T-helper 2 cell treated with Interferon-gamma antibody and Interleukin-4, amounts not matched to agents 5 μg/mL and 100 μg/mL, for 36 hours (primary cell): Measurements from ENCODE around the gene ASTN2.
"Not testable (repeated sequence)": the region's sequence is repeated elsewhere in the genome, so short reads cannot be mapped to it uniquely, and the experiment has no call there.

Experiments
- DNase-seq: peaks from one replicate; pipeline ENCODE4 v3.0.0; 2021; ENCODE audit warnings: low spot score
- H3K27ac Mint-ChIP-seq: one replicate; pipeline ENCODE4 v1.8.0; 2021; ENCODE audit warnings: mild to moderate bottlenecking, mixed read lengths
- H3K27me3 Mint-ChIP-seq: one replicate; pipeline ENCODE4 v1.8.0; 2021; ENCODE audit warnings: low read depth, mixed read lengths
- H3K36me3 Mint-ChIP-seq: one replicate; pipeline ENCODE4 v1.8.0; 2021; ENCODE audit warnings: low read depth, mixed read lengths
- H3K4me1 Mint-ChIP-seq: one replicate; pipeline ENCODE4 v1.8.0; 2021; ENCODE audit warnings: low read depth, mixed read lengths
- H3K4me3 Mint-ChIP-seq: one replicate; pipeline ENCODE4 v1.8.0; 2022; ENCODE audit warnings: mild to moderate bottlenecking, moderate library complexity, mixed read lengths
- H3K9me3 Mint-ChIP-seq: one replicate; pipeline ENCODE4 v1.8.0; 2021; ENCODE audit warnings: mixed read lengths

Gene ASTN2

GRCh38 chr9:116454539-116454938 is 960.3 kb downstream of the ASTN2 start:
- not testable (repeated sequence) for H3K27me3 Mint-ChIP-seq, H3K27ac Mint-ChIP-seq, H3K4me1 Mint-ChIP-seq, H3K4me3 Mint-ChIP-seq, DNase-seq, H3K36me3 Mint-ChIP-seq
- H3K9me3 Mint-ChIP-seq = peaks cover 16% of the 10 kb centered on the region

GRCh38 chr9:116453785-116454184 is 961.1 kb downstream of the ASTN2 start:
- no peak for DNase-seq
- Mint-ChIP-seq H3K9me3 (peaks cover 16% of the 10 kb centered on the region), H3K27ac (no peak overlapping the region), H3K36me3 (no peaks in the 10 kb centered on the region), H3K4me1 (no peaks in the 10 kb centered on the region), H3K27me3 (no peaks in the 10 kb centered on the region), H3K4me3 (no peak overlapping the region)

GRCh38 chr9:116452634-116453033 is 962.2 kb downstream of the ASTN2 start:
- Mint-ChIP-seq H3K36me3 (no peaks in the 10 kb centered on the region), H3K27ac (no peak overlapping the region), H3K4me1 (no peaks in the 10 kb centered on the region), H3K27me3 (no peaks in the 10 kb centered on the region), H3K9me3 (peaks cover 16% of the 10 kb centered on the region), H3K4me3 (no peak overlapping the region)
- no peak for DNase-seq

- DNase-seq = no peak
- H3K4me1 Mint-ChIP-seq = no peaks in the 10 kb centered on the region
- H3K9me3 Mint-ChIP-seq = peaks cover 15% of the 10 kb centered on the region
- H3K4me3 Mint-ChIP-seq = no peak overlapping the region
- no peaks in the 10 kb centered on the region for H3K36me3 Mint-ChIP-seq
- no peaks in the 10 kb centered on the region for H3K27me3 Mint-ChIP-seq
- H3K27ac Mint-ChIP-seq = no peak overlapping the region
These were observed 962.6 kb downstream of the ASTN2 start for GRCh38 chr9:116452227-116452626.

GRCh38 chr9:116451500-116452115 is 963.2 kb downstream of the ASTN2 start:
- H3K36me3 Mint-ChIP-seq = no peaks in the 10 kb centered on the region
- H3K4me3 Mint-ChIP-seq = no peak overlapping the region

GRCh38 chr9:116450378-116451139 is 964.3 kb downstream of the ASTN2 start:
- Mint-ChIP-seq H3K9me3 (no peaks in the 10 kb centered on the region), H3K27me3 (no peaks in the 10 kb centered on the region), H3K4me1 (no peaks in the 10 kb centered on the region), H3K27ac (no peak overlapping the region), H3K36me3 (no peaks in the 10 kb centered on the region), H3K4me3 (no peak overlapping the region)
- DNase-seq = no peak

More at GRCh38 chr9:116451500-116452115, 963.2 kb downstream of the ASTN2 start:
- no peak for DNase-seq
- Mint-ChIP-seq H3K4me1 (no peaks in the 10 kb centered on the region), H3K27me3 (no peaks in the 10 kb centered on the region), H3K9me3 (peaks cover 9% of the 10 kb centered on the region), H3K27ac (no peak overlapping the region)

GRCh38 chr9:116449949-116450348 is 964.9 kb downstream of the ASTN2 start:
- Mint-ChIP-seq H3K27ac (no peak overlapping the region), H3K9me3 (no peaks in the 10 kb centered on the region), H3K36me3 (no peaks in the 10 kb centered on the region), H3K4me1 (no peaks in the 10 kb centered on the region), H3K4me3 (no peak overlapping the region), H3K27me3 (no peaks in the 10 kb centered on the region)
- DNase-seq = no peak

GRCh38 chr9:116448431-116448830 is 966.4 kb downstream of the ASTN2 start:
- no peak for DNase-seq

GRCh38 chr9:116447934-116448333 is 966.9 kb downstream of the ASTN2 start:
- Mint-ChIP-seq H3K36me3 (no peaks in the 10 kb centered on the region), H3K9me3 (no peaks in the 10 kb centered on the region), H3K27me3 (no peaks in the 10 kb centered on the region), H3K4me1 (no peaks in the 10 kb centered on the region), H3K27ac (no peak overlapping the region), H3K4me3 (no peak overlapping the region)
- no peak for DNase-seq

More at GRCh38 chr9:116448431-116448830, 966.4 kb downstream of the ASTN2 start:
- Mint-ChIP-seq H3K9me3 (no peaks in the 10 kb centered on the region), H3K27me3 (no peaks in the 10 kb centered on the region), H3K4me3 (no peak overlapping the region), H3K4me1 (no peaks in the 10 kb centered on the region), H3K27ac (no peak overlapping the region), H3K36me3 (no peaks in the 10 kb centered on the region)

GRCh38 chr9:116442528-116442927 is 972.3 kb downstream of the ASTN2 start:
- H3K9me3 Mint-ChIP-seq = no peaks in the 10 kb centered on the region
- H3K36me3 Mint-ChIP-seq = no peaks in the 10 kb centered on the region
- no peak for DNase-seq
- no peak overlapping the region for H3K27ac Mint-ChIP-seq
- H3K4me3 Mint-ChIP-seq = no peak overlapping the region
- H3K4me1 Mint-ChIP-seq = no peaks in the 10 kb centered on the region
- H3K27me3 Mint-ChIP-seq = no peaks in the 10 kb centered on the region

- H3K9me3 Mint-ChIP-seq = no peaks in the 10 kb centered on the region
- H3K4me3 Mint-ChIP-seq = no peak overlapping the region
- DNase-seq = no peak
- H3K4me1 Mint-ChIP-seq = no peaks in the 10 kb centered on the region
- no peaks in the 10 kb centered on the region for H3K27me3 Mint-ChIP-seq
- no peaks in the 10 kb centered on the region for H3K36me3 Mint-ChIP-seq
- no peak overlapping the region for H3K27ac Mint-ChIP-seq
These were observed 977.2 kb downstream of the ASTN2 start for GRCh38 chr9:116437411-116438370.

GRCh38 chr9:116436121-116436520 is 978.7 kb downstream of the ASTN2 start:
- Mint-ChIP-seq H3K27ac (no peak overlapping the region), H3K4me1 (no peaks in the 10 kb centered on the region), H3K36me3 (no peaks in the 10 kb centered on the region), H3K27me3 (no peaks in the 10 kb centered on the region), H3K9me3 (no peaks in the 10 kb centered on the region), H3K4me3 (no peak overlapping the region)
- no peak for DNase-seq

- Mint-ChIP-seq H3K4me3 (no peak overlapping the region), H3K27me3 (no peaks in the 10 kb centered on the region), H3K9me3 (no peaks in the 10 kb centered on the region), H3K27ac (no peak overlapping the region), H3K4me1 (no peaks in the 10 kb centered on the region), H3K36me3 (no peaks in the 10 kb centered on the region)
- no peak for DNase-seq
These were observed 979.2 kb downstream of the ASTN2 start for GRCh38 chr9:116435706-116436105.

- Mint-ChIP-seq H3K27me3 (no peaks in the 10 kb centered on the region), H3K9me3 (no peaks in the 10 kb centered on the region), H3K4me1 (no peaks in the 10 kb centered on the region), H3K36me3 (no peaks in the 10 kb centered on the region), H3K27ac (no peak overlapping the region), H3K4me3 (no peak overlapping the region)
- DNase-seq = no peak
These were observed 980.5 kb downstream of the ASTN2 start for GRCh38 chr9:116434314-116434713.
